Suprapubic skin (tissue), 4 donors: Measurements from ENCODE around the gene GALR3. TPM values are rescaled to one million over a fixed set of nuclear protein-coding genes. Genes with fewer than 3 reads are reported as not detected.

Experiments
- DNase-seq, 2 donors: peaks; one replicate each; pipeline ENCODE4 v3.0.0-alpha.2; 2019; ENCODE audit warnings: low spot score in 2 of 2
- H3K27ac ChIP-seq: fragments of 200-600 bp; sonication (generic); one replicate; pipeline ENCODE4 v1.5.1; 2019
- H3K27me3 ChIP-seq: fragments of 200-600 bp; sonication (generic); one replicate; pipeline ENCODE4 v1.5.1; 2019
- H3K36me3 ChIP-seq: fragments of 200-600 bp; sonication (generic); one replicate; pipeline ENCODE4 v1.5.1; 2019
- H3K4me1 ChIP-seq: fragments of 200-600 bp; sonication (generic); one replicate; pipeline ENCODE4 v1.5.1; 2019
- H3K4me3 ChIP-seq: fragments of 200-600 bp; sonication (generic); one replicate; pipeline ENCODE4 v1.5.1; 2019; ENCODE audit warnings: mild to moderate bottlenecking
- H3K9me3 ChIP-seq: fragments of 200-600 bp; sonication (generic); one replicate; pipeline ENCODE4 v1.5.1; 2019
- EP300 ChIP-seq: sonication (generic); formaldehyde crosslinking; IDR thresholded peaks from one replicate; pipeline ENCODE4 v1.6.1; 2017; ENCODE audit warnings: antibody characterized with exemption
- POLR2A ChIP-seq, 2 donors: fragments of 450-650 bp; IDR thresholded peaks; one replicate each; pipeline ENCODE4 v1.6.1; 2017; ENCODE audit warnings: antibody characterized with exemption in 2 of 2, mild to moderate bottlenecking in 2 of 2, moderate library complexity in 2 of 2
- POLR2AphosphoS5 ChIP-seq, 3 donors: sonication (generic); formaldehyde crosslinking; IDR thresholded peaks; one replicate each; pipeline ENCODE4 v1.6.1; 2017; ENCODE audit warnings: antibody characterized with exemption in 3 of 3
- WGBS: methylation state at CpG from one replicate; pipeline ENCODE4 v1.1.5; 2018; 5-methylcytosine and 5-hydroxymethylcytosine counted together
- total RNA-seq, 4 donors: library from RNA; depleted of rRNA; stranded (reverse); fragments of >200 nt; gene quantifications; one replicate each; pipeline ENCODE4 v1.1.0, GENCODE V29; 2016
- TF ChIP-seq, protein P1 (sequence below), 2 donors: fragments of 200-600 bp in 1 of 2; fragments of 450-650 bp in 1 of 2; sonication (generic) in 1 of 2; IDR thresholded peaks; one replicate each; pipeline ENCODE4 v1.5.1; 2016 to 2019; ENCODE audit warnings: antibody characterized with exemption in 2 of 2, mild to moderate bottlenecking in 1 of 2, moderate library complexity in 1 of 2

Gene GALR3
- total RNA-seq, 4 donors from 2014 or later: not detected

DNA sequence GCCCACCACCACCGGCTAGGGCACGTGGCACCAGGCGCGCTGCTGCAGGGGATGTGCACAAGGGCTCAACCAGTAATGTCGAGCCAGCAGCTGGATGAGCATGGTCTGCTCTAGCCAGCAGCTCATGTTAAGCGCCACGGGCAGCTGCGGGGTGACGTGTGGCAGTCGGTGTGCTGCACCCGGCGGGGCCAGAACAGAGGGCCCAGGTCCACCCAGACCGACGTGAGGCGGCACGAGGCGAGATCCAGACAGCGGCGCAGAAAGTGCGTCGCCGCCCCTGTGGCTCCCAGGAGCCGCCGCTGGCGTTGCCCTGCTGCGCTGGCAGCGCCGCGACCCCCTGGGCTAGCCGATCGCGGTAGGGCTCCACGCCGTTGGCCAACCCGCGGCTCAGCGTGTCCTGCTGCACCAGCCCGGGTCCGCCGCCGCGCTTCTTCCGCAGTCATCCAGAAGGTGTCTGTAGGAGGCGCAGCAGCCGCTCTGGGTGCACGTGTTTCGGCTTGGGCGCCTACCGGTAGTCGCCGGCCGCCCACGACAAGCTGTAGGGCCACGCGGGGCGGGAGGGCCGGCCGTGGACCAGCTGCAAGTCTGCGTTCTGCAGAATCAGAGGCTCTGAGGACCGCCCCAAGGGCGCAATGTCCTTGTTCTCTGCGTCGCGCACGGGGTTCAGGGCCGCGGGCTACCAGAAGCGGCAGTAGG, 4.6 kb upstream of the GALR3 start:
- Histone ChIP-seq H3K27ac (no peak overlapping the region), H3K36me3 (peaks cover 13% of the 10 kb centered on the region), H3K4me1 (peaks cover 20% of the 10 kb centered on the region), H3K27me3 (peaks cover 29% of the 10 kb centered on the region), H3K4me3 (peak overlapping the region; percentile 49), H3K9me3 (no peaks in the 10 kb centered on the region)
- TF ChIP-seq EP300 (no peak), POLR2AphosphoS5 (IDR thresholded peaks at IDR 0.05) (no peak)
- TF ChIP-seq, protein P1, sequence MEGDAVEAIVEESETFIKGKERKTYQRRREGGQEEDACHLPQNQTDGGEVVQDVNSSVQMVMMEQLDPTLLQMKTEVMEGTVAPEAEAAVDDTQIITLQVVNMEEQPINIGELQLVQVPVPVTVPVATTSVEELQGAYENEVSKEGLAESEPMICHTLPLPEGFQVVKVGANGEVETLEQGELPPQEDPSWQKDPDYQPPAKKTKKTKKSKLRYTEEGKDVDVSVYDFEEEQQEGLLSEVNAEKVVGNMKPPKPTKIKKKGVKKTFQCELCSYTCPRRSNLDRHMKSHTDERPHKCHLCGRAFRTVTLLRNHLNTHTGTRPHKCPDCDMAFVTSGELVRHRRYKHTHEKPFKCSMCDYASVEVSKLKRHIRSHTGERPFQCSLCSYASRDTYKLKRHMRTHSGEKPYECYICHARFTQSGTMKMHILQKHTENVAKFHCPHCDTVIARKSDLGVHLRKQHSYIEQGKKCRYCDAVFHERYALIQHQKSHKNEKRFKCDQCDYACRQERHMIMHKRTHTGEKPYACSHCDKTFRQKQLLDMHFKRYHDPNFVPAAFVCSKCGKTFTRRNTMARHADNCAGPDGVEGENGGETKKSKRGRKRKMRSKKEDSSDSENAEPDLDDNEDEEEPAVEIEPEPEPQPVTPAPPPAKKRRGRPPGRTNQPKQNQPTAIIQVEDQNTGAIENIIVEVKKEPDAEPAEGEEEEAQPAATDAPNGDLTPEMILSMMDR (IDR thresholded peaks at IDR 0.05): peak; percentile 7 to 52
- DNase-seq: no peak
- 4% methylated on average over 8 of the region's 68 CpGs for WGBS

DNA sequence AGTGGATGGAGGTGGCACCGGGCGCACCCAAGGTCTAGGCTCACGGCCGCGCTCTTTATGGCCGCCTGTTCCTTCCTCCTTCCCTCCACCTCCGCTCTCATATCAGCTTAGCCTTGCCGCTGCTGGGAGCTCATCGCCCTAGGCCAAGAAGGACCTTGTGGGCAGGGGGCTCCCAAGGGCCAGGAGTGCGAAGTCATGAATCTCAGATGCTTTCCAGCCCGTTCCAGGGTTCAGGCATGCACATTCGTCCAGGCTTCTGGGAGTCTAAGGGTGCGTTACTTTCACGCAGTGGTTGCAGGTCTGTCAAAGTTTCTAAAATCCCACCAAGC, 4.1 kb upstream of the GALR3 start:
- DNase-seq: no peak
- Histone ChIP-seq H3K9me3 (no peaks in the 10 kb centered on the region), H3K36me3 (peaks cover 10% of the 10 kb centered on the region), H3K27ac (no peak overlapping the region), H3K4me1 (peaks cover 20% of the 10 kb centered on the region), H3K4me3 (peak overlapping the region; percentile 49), H3K27me3 (peaks cover 34% of the 10 kb centered on the region)
- no peak for TF ChIP-seq POLR2AphosphoS5 (IDR thresholded peaks at IDR 0.05)
- no peak for TF ChIP-seq EP300
- no peak for TF ChIP-seq POLR2A (IDR thresholded peaks at IDR 0.05)
- TF ChIP-seq, protein P1 (IDR thresholded peaks at IDR 0.05): no peak
- WGBS: 32% methylated on average over 4 of the region's 14 CpGs

DNA sequence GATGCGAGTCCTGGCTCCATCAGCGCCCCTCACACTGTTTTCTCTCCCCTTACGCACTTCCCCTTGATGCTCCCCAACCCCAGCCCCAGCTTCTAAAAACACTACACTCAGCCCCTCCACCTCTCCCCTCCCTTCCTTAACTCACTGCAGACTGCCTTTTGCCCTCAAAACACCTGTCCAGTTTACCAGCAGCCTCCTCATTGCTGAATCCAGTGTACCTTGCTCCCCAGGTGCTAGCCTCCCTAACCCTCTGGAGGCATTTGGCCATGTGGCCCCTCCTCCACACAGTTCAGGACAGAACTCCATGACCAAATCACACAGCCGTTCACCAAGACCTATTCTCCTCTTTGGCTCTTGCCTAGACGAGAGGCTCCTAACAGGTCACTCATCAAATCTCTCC, 2.8 kb upstream of the GALR3 start:
- WGBS: 92% methylated on average over 5 of the region's 5 CpGs
- H3K4me1 ChIP-seq: peaks cover 31% of the 10 kb centered on the region
- H3K27me3 ChIP-seq: peaks cover 41% of the 10 kb centered on the region
- H3K4me3 ChIP-seq: no peak overlapping the region
- no peak for DNase-seq
- H3K27ac ChIP-seq: no peak overlapping the region
- no peaks in the 10 kb centered on the region for H3K9me3 ChIP-seq
- no peak for TF ChIP-seq POLR2AphosphoS5 (IDR thresholded peaks at IDR 0.05)
- TF ChIP-seq EP300: no peak
- TF ChIP-seq, protein P1 (IDR thresholded peaks at IDR 0.05): no peak
- no peak for TF ChIP-seq POLR2A (IDR thresholded peaks at IDR 0.05)
- no peaks in the 10 kb centered on the region for H3K36me3 ChIP-seq

DNA sequence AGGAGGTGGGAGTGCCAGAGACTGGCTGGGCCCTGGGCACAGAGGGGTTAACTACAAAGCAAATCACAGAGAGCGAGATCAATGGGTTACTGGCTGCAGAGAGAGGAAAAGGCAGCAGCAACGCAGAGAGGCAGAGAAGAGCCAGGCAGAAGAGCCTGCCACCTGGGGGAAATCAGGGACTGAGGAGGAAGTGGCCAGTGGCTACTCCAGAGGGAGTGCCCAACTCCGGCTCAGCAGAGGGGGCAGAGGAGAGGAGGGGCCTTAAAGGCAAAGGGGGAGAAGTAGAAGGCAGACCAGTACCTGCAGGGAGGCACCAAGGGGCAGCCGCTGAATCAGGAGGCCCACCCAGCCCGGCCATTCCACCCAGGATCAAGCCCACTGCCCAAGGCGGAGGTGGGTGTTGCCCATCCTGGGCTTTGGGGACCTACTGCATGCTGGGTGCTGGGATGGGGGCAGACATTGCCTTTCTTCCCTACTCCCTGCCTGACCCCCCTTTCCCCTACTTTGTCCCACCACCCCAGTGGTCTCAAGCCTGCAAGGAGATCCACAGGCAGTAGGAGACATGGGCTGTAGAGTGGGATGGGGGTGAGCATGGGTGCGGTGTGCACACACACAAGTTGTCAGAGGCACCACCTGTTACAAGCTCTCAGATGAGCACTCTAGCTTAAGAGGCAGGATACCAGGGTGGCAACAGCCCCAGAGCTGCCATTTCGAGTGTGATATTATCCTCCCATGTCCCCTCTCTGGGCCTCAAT, 926 bp upstream of the GALR3 start:
- WGBS: 57% methylated on average over 7 of the region's 8 CpGs
- TF ChIP-seq, protein P1 (IDR thresholded peaks at IDR 0.05): no peak
- TF ChIP-seq POLR2A (IDR thresholded peaks at IDR 0.05): no peak
- no peak for TF ChIP-seq EP300
- no peak for TF ChIP-seq POLR2AphosphoS5 (IDR thresholded peaks at IDR 0.05)
- Histone ChIP-seq H3K27ac (no peak overlapping the region), H3K4me1 (peaks cover 36% of the 10 kb centered on the region), H3K27me3 (peaks cover 41% of the 10 kb centered on the region), H3K4me3 (no peak overlapping the region), H3K9me3 (no peaks in the 10 kb centered on the region), H3K36me3 (no peaks in the 10 kb centered on the region)
- DNase-seq: no peak
